Measurements from ENCODE around the gene ARFGAP2. TPM values are rescaled to one million over a fixed set of nuclear protein-coding genes. Genes with fewer than 3 reads are reported as not detected.

Gene ARFGAP2
- polyA plus RNA-seq, 1 of the 3 experiments (the other 2 are of a cell fraction), result 52.5 TPM

DNA sequence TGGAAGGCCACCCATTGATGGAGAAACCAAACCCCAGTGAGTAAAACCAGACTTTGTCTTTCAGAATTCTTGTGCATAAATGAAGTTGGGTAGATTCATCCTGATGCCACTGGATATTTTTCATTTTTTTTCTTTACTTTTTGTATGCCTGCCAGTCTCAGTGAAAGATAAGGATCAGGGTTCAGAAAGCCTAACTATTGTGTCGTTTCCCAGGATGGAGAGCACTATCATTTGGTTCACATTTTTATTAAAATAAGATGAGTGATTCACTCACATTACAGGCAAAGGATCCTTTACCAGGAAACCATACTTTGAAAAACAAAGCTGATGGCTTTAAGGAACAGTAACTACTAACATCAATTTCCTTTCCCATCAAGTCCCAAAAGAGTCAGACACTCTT, 52.0 kb downstream of the ARFGAP2 start:
- H3K27me3 ChIP-seq (ENCODE audit: insufficient read depth), result no peaks in the 10 kb centered on the region
- no peaks in the 10 kb centered on the region for H3K79me2 ChIP-seq (ENCODE audit: insufficient read depth)
- 0 out of 4 replicates have a peak overlapping the region, but pooled peaks of 1 of the 2 experiments have one; percentile 15 for H3K4me3 ChIP-seq (ENCODE audit: low read depth in 2 of 2, low read length in 1 of 2)
- peak overlapping the region; percentile 47; the same call in 1 of the 2 replicates for H2AFZ ChIP-seq (ENCODE audit: low read depth)
- H3K9ac ChIP-seq, result peak overlapping the region; percentile 54; the same call in 1 of the 2 replicates
- ChIA-PET POLR2A (no interaction called here), CTCF (no interaction called here)
- no peak for DNase-seq
- WGBS (ENCODE audit: low lambda C conversion rate), result 6% methylated on average over 1 of the region's 1 CpG
- peaks cover 0 to 27% of the 10 kb centered on the region in 2 experiments; a peak in 3 of 4 replicates for H3K4me1 ChIP-seq (ENCODE audit: control insufficient read depth in 1 of 2, insufficient read depth in 2 of 2, low read depth in 1 of 2, low read length in 1 of 2)
- TF ChIP-seq MEF2A (IDR thresholded peaks at IDR 0.05; ENCODE audit: borderline replicate concordance, low read depth) (0 out of 2 replicates have a peak, but pooled peaks have one; percentile 21), EP300 (IDR thresholded peaks at IDR 0.05; ENCODE audit: borderline replicate concordance in 1 of 2, low read depth in 1 of 2, low read length in 1 of 2) (peak in 1 of 2 experiments; percentile 65; a peak in 1 of 4 replicates), TAF1 (IDR thresholded peaks at IDR 0.05; ENCODE audit: borderline replicate concordance, low read depth, low read length) (no peak), FOXM1 (IDR thresholded peaks at IDR 0.05; ENCODE audit: low read depth) (0 out of 2 replicates have a peak, but pooled peaks have one; percentile 39), EZH2phosphoT487 (IDR thresholded peaks at IDR 0.05; ENCODE audit: borderline replicate concordance, low read depth) (no peak), RAD21 (IDR thresholded peaks at IDR 0.05; ENCODE audit: low read length) (no peak), TEAD4 (IDR thresholded peaks at IDR 0.05; ENCODE audit: borderline replicate concordance, insufficient read depth) (0 out of 2 replicates have a peak, but pooled peaks have one; percentile 28), SIN3A (IDR thresholded peaks at IDR 0.05; ENCODE audit: borderline replicate concordance, low read depth, low read length) (no peak), YY1 (IDR thresholded peaks at IDR 0.05; ENCODE audit: low read depth) (no peak), RFX5 (IDR thresholded peaks at IDR 0.05; ENCODE audit: low read length) (no peak), FOXJ3 (CRISPR knock-in tag; IDR thresholded peaks at IDR 0.05) (no peak), RXRA (IDR thresholded peaks at IDR 0.05; ENCODE audit: borderline replicate concordance, low read depth) (0 out of 2 replicates have a peak, but pooled peaks have one; percentile 24), POLR2AphosphoS5 (IDR thresholded peaks at IDR 0.05; ENCODE audit: low read depth, low read length) (peak; percentile 42; the same call in 1 of the 2 replicates), NFIC (IDR thresholded peaks at IDR 0.05; ENCODE audit: borderline replicate concordance) (peak; percentile 89), NRF1 (IDR thresholded peaks at IDR 0.05; ENCODE audit: low read depth, low read length) (no peak), FOSL2 (IDR thresholded peaks at IDR 0.05; ENCODE audit: borderline replicate concordance, low read depth) (peak; percentile 51; the same call in 1 of the 2 replicates), JUND (IDR thresholded peaks at IDR 0.05) (peak; percentile 53), TCF12 (IDR thresholded peaks at IDR 0.05) (peak; percentile 87), RCOR1 (IDR thresholded peaks at IDR 0.05; ENCODE audit: low read length) (no peak)
- TF ChIP-seq, protein P1, sequence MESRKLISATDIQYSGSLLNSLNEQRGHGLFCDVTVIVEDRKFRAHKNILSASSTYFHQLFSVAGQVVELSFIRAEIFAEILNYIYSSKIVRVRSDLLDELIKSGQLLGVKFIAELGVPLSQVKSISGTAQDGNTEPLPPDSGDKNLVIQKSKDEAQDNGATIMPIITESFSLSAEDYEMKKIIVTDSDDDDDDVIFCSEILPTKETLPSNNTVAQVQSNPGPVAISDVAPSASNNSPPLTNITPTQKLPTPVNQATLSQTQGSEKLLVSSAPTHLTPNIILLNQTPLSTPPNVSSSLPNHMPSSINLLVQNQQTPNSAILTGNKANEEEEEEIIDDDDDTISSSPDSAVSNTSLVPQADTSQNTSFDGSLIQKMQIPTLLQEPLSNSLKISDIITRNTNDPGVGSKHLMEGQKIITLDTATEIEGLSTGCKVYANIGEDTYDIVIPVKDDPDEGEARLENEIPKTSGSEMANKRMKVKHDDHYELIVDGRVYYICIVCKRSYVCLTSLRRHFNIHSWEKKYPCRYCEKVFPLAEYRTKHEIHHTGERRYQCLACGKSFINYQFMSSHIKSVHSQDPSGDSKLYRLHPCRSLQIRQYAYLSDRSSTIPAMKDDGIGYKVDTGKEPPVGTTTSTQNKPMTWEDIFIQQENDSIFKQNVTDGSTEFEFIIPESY (IDR thresholded peaks at IDR 0.05; ENCODE audit: borderline replicate concordance, low read depth), result no peak
- TF ChIP-seq, protein P2, sequence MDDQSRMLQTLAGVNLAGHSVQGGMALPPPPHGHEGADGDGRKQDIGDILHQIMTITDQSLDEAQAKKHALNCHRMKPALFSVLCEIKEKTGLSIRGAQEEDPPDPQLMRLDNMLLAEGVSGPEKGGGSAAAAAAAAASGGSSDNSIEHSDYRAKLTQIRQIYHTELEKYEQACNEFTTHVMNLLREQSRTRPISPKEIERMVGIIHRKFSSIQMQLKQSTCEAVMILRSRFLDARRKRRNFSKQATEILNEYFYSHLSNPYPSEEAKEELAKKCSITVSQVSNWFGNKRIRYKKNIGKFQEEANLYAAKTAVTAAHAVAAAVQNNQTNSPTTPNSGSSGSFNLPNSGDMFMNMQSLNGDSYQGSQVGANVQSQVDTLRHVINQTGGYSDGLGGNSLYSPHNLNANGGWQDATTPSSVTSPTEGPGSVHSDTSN (IDR thresholded peaks at IDR 0.05), result peak; percentile 78
- TF ChIP-seq, protein P3, sequence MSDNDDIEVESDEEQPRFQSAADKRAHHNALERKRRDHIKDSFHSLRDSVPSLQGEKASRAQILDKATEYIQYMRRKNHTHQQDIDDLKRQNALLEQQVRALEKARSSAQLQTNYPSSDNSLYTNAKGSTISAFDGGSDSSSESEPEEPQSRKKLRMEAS (IDR thresholded peaks at IDR 0.05; ENCODE audit: low read depth), result peak; percentile 48; the same call in 1 of the 2 replicates
- TF ChIP-seq, protein P4, sequence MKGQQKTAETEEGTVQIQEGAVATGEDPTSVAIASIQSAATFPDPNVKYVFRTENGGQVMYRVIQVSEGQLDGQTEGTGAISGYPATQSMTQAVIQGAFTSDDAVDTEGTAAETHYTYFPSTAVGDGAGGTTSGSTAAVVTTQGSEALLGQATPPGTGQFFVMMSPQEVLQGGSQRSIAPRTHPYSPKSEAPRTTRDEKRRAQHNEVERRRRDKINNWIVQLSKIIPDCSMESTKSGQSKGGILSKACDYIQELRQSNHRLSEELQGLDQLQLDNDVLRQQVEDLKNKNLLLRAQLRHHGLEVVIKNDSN (IDR thresholded peaks at IDR 0.05; ENCODE audit: borderline replicate concordance, low read depth), result no peak
- H3K9me3 ChIP-seq, result no peaks in the 10 kb centered on the region
- no peaks in the 10 kb centered on the region for H4K20me1 ChIP-seq (ENCODE audit: insufficient read depth)
- H3F3A ChIP-seq (replicated peaks; ENCODE audit: insufficient read depth), result peaks cover 27% of the 10 kb centered on the region
- peak overlapping the region; percentile 56 to 98; a peak in 3 of 4 replicates for H3K27ac ChIP-seq (ENCODE audit: low read depth in 2 of 2, low read length in 1 of 2)
- no peaks in the 10 kb centered on the region for H3K9me2 ChIP-seq
- no peaks in the 10 kb centered on the region for H3K36me3 ChIP-seq (replicated peaks in 1 of 2; ENCODE audit: control insufficient read depth in 1 of 2, insufficient read depth in 2 of 2, low read length in 1 of 2)
- H3K4me2 ChIP-seq, result peak overlapping the region; percentile 48; the same call in 1 of the 2 replicates

All from SK-N-SH (cell line).